Activated CD4-positive, alpha-beta T cell treated with anti-CD3 and anti-CD28 coated beads for 48 hours (primary cell): ENCODE data around the gene CDKN2D.

ENCODE experiments used
- DNase-seq: peaks from one replicate; pipeline ENCODE4 v3.0.0-alpha.2; 2020

CDKN2D gene

GRCh38 chr19:10568826-10569651 is at the start of gene CDKN2D:
TSS of gene CDKN2D (minus strand) at chr19:10568979. CDS start at chr19:10568653, 326 bp downstream.
- peak; percentile 100 for DNase-seq

DNA sequence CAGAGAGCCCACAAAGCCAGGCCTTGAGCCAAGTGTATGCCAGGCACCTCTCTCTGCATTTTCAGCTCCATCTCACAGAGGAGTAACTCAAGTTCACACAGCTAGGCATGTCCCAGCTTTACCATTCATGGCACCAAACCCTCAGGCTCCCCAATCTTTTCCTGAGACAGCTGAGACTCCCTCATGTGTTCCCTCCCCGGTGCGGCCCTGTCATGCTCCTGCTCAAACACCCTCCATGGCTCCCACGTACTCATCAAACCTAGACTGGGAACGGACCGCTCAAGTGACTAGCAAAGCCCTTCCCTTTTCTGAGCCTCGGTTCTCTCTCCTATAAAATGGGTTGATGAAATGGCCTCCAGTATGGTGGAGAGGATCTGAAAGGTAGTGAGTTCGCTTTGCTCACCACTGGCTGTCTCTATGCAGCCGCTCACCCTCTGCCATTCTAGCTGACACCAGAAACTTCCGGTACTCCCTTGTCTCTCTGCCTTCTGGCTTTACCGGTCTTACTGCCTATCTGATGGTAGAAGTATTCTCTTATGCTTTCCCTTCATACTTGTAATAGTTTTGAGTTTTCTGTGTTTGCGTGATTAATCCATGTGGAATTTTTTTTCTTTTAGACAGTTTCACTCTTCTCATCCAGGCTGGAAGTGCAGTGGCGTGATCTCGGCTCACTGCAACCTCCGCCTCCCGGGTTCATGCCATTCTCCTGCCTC is 48.8 kb upstream of the CDKN2D start:
- DNase-seq, result no peak

DNA sequence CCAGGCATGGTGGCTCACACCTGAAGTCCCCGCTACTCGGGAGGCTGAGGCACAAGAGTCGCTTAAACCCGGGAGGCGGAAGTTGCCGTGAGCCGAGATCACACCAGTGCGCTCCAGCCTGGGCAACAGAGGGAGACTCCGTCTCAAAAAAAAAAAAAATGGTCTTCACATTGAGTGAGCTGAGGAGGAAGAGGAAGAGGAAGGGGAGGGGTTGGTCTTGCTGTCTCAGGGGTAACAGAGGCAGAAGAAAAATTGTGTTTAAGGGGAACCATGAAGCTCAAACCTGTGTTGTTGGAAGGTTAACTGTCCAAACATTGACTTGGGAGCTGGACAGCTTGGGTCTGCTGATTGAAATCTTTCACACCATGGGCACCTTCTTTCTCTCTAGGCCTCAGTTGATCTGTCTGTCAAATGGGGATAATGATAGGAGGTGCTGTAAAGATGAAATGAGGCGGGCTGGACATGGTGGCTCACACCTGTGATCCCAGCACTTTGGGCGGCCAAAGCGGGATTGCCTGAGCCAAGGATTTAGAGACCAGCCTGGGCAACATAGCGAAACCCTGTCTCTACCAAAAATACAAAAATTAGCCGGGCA is 46.7 kb upstream of the CDKN2D start:
- no peak for DNase-seq

GRCh38 chr19:10612499-10613119 is 43.8 kb upstream of the CDKN2D start:
- DNase-seq, result no peak

DNA sequence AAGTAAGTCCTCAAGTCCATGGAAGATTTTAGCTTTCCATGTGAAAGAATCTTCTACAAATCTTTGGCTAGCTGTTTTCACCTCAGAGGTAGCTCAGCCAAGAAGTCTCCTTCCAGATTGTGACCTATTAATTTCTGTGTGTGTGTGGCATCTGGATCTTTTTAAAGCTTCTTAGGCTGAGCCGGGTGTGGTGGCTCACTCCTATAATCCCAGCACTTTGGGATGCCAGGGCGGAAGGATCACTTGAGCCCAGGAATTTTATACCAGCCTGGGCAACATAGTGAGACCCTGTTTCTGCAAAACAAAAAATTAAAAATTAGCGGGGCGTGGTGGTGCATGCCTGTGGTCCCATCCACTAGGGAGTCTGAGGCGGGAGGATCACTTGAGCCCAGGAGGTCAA is 43.1 kb upstream of the CDKN2D start:
- no peak for DNase-seq

DNA sequence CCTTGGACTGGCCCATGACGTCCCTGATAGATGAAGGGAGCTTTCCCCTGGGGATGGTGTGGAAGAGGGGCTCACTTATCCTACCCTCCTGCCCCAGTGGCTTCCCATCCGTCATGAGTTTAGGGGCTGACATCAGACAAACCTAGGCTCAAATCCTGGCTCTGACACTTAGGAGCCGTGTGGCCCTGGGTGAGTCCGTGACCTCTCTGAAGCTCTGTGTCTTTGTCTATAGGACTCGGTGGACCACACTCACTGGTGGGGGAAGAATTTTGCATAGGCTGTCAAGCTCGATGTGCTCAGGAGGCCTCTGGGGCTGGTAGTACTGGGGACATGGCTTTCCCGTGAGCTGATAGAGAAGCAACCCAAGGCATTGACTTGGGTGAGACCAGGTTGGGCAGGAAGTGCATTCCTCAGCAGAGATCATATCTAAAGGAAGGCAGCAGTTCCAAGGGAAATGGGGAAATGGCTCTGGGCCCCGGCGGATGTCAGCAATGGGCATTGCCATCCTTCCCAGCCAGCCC is 35.7 kb upstream of the CDKN2D start:
- DNase-seq, result peak; percentile 9

GRCh38 chr19:10603873-10604459 is 35.2 kb upstream of the CDKN2D start:
- peak; percentile 39 for DNase-seq

DNA sequence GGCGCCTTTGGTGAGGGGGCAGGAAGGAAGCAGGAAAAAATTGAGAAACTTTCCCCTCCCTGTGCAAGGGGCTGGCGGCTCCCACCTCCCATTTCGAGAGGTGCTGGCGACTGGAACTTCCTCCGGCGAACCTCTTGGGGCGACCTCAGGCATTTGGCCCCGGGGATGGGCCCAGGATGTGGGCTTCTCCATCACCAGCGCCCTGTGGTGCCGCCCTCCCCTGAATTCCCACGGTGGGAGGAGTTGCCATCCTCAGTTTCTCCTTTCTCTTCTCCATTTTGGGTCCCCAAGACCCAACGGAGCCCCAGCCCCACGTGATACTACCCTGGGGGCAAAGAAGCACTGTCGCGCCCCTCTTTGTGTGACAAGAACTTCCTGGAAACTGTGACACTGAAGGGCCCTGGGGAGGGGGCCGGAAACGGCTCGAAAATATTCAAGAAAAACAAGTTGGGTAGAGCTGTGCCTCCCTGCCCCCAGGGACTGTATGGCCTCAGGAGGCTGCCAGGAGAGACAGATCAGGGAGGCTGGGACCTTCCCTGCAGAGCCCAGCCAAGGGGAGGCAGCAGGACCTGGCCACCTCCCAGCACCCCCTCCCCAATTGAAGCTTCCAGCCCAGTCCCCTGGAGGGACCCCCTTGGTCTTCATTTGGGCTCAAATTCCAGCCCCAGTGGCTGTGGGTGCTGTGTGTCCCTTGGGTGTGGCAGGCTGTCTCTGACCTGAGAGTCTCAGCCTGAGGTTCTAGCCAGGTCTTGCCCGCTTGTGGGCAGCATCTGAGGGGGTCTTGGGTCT is 34.5 kb upstream of the CDKN2D start:
- DNase-seq, result peak; percentile 81

DNA sequence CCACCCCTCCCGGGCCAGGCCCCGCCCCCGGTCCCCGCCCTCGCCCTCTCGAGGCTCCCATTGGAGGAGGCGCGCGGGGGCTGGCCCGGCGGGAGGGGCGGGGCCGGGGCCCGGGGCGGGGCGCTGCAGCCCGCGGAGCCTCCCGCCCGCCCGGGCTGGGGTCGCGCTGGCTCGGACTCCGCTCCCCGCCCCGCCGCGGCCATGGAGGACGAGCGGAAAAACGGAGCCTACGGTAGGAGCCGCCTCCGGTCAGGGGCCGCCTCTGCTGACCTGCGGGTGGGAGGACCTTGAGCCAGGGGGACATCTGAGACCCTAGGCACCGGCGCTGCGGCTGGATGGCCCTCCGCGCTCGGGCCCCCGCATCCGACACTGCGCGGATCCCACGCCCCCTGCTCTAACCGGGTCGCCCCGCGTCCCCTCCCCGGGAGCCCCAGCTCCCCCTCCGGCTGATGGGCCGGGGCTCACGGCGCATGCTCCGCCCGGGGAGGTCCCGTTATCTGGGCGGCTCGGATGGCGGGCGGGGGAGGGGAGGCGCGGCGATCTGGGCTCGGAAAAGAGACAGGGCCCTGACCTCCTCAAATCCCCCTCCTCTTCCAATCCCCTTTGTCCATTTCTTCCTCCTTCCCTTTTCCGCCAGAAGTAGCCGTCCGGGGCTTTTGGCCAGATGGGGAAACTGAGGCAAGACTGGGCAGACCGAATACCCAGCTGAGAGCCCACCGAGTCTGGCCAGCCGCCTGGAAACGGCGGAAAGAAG is 33.7 kb upstream of the CDKN2D start:
- DNase-seq, result peak; percentile 91

DNA sequence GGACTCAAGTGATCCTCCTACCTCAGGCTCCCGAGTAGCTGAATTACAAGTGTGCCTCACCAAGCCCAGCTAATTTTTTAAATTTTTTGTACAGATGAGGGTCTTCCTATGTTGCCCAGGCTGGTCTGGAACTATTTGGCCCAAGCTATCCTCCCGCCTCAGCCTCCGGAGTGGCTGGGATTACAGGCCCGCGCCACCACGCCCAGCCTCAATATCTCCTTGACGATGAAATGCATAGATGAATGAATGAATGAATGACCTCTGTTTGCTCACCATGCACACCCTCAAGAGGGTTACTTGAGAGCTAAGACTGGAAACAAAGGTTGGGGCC is 33.2 kb upstream of the CDKN2D start:
- no peak for DNase-seq

GRCh38 chr19:10600149-10600548 is 31.4 kb upstream of the CDKN2D start:
- no peak for DNase-seq

DNA sequence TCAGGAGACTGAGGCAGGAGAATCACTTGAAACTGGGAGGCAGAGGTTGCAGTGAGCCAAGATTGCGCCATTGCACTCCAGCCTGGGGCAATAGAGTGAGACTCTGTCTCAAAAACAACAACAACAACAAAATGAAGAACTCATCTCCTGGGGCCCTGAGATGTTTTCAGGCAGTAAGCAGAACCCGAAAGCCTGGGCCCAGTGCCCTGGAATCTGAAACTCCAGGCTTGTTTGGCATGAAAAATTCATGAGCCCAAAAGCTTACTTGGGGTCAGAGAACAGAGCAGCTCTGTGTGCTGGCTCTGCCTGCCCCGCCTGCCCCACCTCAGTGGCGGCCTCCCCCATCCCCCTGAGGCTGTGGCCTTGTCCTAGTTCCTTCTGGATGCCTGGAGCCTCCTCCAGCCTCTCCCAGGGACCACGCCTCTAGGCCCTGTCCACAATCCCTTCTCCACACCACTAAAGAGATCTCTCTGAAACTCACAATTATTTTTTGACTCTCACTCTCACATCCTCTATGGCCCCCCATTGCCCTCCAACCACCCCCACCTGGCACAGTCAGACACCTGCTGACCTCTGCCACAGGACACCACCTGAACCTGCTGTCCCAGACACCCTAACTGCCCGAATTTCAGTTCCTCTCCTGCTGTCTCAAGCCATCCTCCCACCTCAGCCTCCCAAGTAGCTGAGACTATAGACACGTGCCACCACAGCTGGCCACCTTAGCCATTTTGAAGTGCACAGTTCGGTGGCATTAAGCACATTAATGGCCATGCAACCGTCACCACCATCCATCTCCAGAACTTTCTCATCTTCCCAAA is 25.2 kb upstream of the CDKN2D start:
- DNase-seq, result no peak

DNA sequence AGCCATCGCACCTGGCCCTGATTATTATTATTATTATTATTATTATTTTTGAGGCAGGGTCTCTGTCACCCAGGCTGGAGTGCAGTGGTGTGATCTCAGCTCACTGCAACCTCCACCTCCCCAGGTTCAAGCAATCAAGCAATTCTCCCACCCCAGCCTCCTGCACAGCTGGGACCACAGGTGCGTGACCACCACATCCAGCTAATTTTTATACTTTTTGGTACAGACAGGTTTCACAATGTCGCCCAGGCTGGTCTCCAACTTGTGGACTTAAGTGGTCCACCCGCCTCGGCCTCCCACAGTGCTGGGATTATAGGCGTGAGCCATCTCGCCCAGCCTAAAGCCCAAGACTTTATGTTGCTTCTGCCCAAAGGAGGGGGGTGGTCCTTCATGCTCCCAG is 24.4 kb upstream of the CDKN2D start:
- no peak for DNase-seq

GRCh38 chr19:10587839-10588150 is 19.0 kb upstream of the CDKN2D start:
- no peak for DNase-seq

DNA sequence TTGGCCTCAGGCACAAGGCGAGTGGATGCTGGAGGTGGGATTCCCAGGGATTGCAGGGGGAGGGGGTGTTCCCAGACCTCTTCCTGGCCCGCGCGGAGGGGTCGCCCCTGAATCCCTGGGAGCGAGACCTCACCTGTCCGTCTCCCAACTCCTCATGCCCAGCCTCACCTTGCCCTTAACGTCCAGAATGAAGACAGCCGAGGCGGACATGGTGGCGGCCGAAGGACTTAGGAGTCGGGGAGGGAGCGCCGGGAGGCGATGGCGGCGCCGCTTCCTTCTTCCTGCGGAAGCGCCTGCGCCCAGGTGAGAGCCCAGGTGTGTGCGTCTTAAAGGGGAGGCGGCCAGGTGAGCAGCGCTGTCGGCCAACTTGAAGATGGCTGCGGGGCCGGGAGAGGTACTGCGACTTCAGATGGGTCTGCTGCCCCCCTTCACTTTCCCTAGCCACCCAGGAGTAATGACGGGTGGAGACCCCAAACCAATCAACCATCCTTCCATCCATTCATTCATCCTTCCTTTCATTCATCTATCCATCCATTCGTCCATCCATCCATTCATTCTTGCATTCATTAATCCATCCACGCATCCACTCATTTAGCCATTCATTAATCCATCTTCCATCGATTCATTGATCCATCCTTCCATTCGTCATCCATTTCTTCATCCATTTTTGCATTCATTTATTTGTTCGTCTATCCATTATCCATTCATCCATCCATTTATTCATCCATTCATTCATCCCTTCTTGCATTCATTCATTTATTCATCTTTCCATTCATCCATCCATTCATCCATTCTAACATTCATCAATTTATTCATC is 18.5 kb upstream of the CDKN2D start, which contains the start of gene AP1M2:
TSS of gene AP1M2 (minus strand) at position 291 of the 817 bp plus-strand sequence. CDS start at position 210, 81 bp downstream.
- DNase-seq, result no peak

DNA sequence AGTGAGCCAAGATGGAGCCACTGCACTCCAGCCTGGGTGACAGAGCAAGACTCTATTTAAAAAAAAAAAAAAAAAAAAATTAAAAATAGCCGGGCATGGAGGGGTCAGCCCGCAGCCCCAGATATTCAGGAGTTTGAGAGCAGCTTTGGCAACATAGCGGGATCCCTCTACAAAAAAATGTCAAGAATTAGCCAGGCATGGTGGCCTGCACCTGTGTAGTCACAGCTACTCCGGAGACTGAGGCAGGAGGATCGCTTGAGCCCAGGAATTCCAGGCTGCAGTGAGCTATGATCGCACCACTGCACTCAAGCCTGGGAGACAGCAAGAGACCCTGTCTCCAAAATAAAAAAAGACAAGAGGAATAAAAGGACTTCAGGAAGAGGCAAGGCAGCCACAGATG is 17.6 kb upstream of the CDKN2D start:
- DNase-seq, result no peak

DNA sequence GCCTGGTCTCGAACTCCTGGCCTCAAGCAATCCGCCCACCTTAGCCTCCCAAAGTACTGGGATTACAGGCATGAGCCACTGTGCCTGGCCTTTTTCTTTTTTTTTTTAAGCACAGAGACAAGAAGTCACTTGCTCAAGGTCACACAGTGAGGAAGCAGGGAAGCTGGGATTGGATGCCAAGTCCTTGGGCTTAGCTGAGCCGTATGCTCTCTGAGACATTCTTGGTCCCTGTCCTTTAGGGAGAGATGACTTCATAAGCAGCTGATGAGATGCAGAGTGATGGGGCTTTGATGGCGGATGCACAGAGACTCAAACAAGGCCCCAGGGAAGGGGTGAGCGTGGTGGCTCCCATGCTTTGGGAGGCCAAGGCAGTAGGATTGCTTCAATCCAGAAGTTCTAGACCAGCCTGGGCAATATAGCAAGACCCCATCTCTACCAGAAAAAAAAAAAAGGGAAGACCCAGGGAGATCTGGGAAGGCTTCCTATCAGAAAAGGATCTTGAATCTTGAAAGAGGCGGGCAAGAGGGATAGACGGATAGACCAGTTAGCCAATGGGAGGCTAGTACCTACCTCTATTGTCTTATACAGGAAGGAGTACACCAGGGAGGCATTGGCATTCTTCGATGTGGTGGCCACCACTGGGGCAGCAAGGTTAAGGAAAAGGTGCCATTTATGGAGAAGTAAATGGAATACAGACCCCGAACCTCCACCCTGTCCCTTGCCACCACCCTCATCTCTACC is 14.4 kb upstream of the CDKN2D start:
- DNase-seq, result no peak

DNA sequence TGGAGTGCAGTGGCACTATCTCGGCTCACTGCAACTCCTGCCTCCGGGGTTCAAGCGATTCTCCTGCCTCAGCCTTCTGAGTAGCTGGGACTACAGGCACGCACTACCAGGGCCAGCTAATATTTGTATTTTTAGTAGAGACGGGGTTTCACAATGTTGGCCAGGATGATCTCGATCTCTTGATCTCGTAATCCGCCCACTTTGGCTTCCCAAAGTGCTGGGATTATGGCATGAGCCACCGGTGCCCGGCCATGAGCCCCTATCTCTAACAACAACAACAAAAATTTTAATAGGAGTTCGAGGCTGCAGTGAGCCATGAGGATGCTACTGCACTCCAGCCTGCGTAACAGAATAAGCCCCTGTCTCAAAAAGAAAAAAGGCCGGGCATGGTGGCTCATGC is 13.3 kb upstream of the CDKN2D start:
- no peak for DNase-seq
